HG02981 (cell line): ENCODE data around the gene ERF.

Experiments
- ATAC-seq: cut with Tn5 transposase; IDR thresholded peaks from one replicate; pipeline ENCODE4 v1.9.1; 2021; ENCODE audit warnings: mild to moderate bottlenecking, moderate library complexity; ENCODE audit not compliant: unreplicated experiment

The ERF gene

DNA sequence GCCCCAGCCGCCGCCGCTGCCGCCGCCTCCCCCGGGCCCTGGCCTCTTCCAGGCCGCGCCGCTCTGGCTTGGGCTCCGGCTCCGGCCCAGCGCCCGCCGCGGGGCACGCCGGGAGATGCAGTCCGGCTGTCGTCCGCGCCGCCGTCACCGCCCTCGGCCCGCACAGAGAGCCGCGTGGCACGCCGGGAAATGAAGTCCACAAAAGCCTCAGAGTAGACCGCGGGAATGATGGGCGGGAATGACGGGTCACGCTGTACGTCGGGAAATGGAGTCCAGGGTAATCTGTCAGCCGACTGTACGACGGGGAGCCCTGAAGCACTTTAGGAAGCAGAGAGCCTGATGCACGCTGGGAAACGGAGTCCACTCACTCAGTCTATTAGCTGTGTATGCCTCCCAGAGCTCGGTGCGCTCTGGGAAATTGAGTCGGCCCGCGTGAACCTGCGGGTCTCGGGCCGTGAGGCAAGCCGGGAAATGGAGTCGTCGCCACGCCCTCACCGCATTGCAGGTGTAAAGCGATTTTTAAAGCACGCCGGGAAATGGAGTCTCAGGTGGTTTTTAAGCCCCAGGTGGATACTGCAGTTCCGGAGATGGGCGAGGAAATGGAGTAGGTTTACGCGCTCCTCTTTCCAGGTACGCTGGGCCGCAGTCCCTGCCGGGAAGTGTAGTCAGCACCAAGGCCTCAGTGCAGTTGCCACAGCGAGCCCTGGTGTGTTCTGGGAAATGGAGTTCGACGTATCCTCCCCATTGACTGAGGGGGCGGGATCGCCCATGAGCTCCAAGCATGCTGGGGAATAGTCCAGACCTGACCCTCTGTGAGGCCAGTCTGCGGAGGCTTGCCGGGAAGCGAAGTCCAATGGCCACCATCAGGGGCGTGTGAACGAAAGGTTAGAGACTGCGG, 12.2 kb downstream of the ERF start, which contains the start of gene GSK3A:
GSK3A (minus strand) TSS at position 91 of the 898 bp plus-strand sequence. CDS start 137 bp downstream, outside the sequence.
- peak; percentile 63 for ATAC-seq

DNA sequence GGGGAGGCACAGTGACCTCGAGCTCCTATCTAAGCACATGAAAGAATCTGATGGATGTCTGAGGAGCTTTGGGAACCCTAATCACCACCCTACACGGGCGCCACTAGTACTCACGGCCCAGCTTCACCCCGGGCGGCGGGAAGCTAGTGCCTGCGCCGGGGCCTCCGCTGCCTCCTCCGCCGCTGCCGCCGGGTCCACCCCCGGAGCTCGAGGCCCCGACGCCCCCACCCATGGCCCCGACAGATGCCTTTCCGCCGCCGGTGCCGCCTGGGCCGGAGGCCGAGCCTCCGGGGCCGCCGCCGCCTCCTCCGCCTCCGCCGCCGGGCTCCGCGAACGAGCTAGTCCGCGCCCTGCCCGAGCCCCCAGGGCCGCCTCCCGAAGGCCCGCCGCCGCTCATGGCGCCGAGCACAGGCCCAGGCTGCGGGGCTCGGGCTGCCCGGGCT, 12.8 kb downstream of the ERF start:
- ATAC-seq = no peak

- no peak for ATAC-seq
These were observed 13.6 kb downstream of the ERF start for GRCh38 chr19:42241279-42241678.

DNA sequence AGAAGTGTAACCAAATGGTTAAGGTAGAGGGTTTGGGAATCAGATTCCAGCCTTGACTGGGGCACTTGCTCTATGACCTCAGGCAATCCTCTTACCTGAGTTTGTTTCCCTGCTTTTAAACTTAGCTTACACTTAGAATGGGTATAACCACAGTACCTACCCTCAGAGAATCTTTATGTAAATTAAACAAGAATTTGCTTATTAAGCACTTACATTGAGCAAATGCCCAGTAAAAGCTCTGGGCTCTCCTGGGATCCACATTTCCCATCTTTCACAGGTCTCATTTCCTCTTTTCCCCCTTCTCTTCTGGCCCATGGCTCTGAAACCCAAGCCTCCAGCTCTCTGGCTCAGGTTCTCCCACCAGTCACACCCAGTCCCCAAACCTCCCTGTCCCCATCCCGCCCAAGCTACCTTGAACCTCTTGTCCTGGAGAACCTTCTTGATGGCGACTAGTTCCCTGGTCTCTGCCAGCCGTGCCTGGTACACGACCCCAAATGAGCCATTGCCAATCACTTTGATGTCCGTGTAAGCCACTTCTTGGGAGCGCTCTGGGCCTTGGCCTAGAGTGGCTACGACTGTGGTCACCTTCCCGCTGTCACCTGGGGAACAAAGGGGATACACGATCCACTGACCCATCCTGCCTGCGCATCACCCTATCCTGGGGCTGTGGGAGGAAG, 15.2 kb downstream of the ERF start:
- no peak for ATAC-seq

- ATAC-seq = no peak
These were observed 19.7 kb downstream of the ERF start for GRCh38 chr19:42235181-42235580.

DNA sequence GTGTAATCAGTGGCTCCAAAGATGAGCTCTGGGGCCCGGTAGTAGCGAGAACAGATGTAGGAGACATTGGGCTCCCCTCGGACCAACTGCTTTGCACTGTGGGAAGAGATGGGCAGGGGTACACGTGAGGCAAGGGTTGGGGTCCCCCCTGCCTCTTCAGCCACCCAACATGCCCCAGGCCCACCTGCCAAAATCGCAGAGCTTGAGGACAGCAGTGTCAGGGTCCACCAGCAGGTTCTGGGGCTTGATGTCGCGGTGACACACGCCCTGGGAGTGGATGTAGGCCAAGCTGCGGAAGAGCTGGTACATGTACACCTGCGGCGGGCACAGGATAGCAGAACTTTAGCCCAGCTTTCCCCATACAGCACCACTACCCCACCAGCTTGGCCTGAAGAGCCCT, 20.6 kb downstream of the ERF start:
- ATAC-seq = no peak

GRCh38 chr19:42233678-42234292, 21.1 kb downstream of the ERF start:
- no peak for ATAC-seq

- no peak for ATAC-seq
These were observed 21.8 kb downstream of the ERF start for GRCh38 chr19:42233106-42233505.

GRCh38 chr19:42232435-42232834, 22.5 kb downstream of the ERF start:
- ATAC-seq = no peak

GRCh38 chr19:42230571-42230970, 24.4 kb downstream of the ERF start:
- ATAC-seq = no peak

DNA sequence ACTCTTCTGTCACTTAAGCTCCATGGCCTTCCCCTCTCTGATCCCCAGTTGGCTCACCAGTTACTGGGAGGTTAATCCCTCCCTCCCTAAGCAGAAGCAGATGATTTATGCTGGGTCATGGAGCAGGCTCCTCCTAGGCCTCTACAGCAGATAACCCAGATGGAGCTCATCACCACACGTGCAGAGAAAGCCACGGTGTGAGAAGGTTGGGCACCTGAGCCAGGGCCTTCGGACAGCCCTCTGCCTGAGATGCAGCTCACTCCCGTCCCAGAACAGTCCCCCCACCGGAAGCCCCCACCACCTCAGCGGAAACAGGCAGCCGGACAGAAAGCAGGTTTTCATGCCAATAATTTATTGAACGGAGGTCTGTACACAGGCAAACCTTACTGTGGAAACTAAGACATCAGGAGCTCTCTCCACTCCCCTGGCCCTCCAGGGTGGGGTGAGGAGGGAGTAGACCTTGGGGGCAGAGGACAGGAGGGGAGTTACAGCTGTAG, 25.0 kb downstream of the ERF start:
- ATAC-seq = no peak

DNA sequence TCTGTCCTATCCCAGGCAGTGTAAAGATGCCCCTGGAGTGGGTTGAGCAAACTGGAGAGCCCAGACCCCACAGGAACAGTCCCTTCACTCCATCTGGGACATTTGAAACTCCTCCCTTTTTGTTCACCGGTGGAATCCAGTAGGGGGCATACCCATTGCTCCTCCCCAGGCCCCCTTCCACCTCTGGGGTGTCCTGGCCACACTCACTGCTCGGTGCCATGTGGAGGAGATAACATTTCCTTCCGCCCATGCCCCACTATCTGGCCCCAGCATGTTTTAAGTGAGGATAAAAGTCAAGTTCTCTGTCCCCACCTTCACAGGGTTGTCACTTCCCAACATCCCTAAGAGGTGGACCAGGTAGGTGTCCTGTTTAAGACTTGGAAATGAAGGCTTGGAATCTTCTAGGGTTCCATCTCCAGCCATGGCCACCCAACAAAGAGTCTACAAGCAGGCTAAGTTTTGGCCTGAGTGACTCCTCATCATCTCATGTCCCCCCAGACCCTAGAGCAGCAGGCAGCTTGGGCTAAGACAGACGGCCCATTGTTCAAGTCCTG, 25.6 kb downstream of the ERF start:
- no peak for ATAC-seq

DNA sequence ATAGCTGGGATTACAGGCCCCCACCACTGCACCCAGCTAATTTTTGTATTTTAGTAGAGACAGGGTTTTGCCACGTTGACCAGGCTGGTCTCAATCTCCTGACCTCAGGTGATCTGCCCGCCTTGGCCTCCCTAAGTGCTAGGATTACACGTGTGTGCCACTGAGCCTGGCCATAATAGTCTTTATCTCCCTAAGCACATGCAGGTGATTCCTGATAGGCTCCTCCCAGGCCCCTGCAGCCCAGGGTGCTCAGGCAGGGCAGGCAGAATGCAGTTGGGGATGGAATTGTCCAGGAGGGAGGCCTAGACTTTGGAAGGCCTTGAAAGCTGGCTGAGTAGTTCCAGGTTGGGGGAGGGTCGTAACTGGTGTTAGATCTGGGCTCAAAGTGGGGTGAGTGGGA, 26.3 kb downstream of the ERF start:
- no peak for ATAC-seq

DNA sequence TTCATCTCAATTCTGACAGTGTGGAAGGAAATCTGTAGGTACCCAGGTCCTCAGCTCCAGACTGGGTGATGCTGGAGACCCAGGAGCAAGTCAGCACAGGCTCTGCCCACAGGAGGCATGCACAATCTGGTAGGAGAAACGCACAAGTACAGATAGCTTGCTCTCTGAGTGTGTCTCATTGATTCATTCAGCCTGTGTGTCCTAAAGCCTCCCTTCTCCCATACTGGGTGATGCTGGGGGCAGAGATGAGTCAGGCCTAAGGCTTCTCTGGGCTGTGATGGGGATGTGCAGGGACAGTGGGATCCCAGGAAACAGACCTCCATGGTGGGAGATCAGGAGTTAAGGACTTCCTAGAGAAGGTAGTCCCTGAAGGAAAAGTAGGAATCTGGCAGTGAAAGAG, 28.0 kb downstream of the ERF start:
- ATAC-seq = no peak

DNA sequence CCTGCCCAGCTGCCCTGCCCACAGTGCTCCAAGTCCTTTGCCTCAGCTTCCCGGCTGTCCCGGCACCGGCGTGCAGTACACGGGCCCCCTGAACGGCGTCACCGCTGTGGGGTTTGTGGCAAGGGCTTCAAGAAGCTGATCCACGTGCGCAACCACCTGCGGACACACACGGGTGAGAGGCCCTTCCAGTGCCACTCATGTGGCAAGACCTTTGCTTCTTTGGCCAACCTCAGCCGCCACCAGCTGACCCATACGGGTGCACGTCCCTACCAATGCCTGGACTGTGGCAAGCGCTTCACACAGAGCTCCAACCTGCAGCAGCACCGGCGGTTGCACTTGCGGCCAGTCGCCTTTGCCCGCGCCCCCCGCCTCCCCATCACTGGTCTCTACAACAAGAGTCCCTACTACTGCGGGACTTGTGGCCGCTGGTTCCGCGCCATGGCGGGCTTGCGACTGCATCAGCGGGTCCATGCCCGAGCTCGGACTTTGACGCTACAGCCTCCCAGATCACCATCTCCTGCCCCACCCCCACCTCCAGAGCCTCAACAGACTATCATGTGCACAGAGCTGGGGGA, 29.1 kb downstream of the ERF start:
- ATAC-seq = no peak

DNA sequence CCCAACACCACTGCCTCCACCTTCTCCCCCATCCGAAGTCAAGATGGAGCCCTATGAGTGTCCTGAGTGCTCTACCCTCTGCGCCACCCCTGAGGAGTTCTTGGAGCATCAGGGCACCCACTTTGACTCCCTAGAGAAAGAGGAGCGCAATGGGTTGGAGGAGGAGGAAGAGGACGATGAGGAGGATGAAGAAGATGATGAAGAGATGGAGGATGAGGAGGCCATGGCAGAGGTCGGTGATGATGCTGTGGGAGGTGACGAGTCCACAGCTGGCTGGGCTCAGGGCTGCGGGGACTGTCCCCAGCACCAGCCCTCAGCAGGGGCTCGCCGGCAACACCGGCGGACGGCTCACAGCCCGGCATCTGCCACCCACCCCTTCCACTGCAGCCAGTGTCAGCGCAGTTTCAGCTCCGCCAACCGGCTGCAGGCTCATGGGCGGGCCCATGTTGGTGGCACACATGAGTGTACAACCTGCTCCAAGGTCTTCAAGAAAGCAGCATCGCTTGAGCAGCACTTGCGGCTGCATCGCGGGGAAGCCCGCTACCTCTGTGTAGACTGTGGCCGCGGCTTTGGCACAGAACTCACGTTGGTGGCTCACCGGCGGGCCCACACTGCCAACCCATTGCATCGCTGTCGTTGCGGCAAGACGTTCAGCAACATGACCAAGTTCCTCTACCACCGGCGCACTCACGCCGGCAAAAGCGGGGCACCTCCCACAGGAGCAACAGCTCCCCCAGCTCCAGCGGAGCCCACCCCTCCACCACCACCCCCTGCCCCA, 29.8 kb downstream of the ERF start:
- ATAC-seq = no peak

DNA sequence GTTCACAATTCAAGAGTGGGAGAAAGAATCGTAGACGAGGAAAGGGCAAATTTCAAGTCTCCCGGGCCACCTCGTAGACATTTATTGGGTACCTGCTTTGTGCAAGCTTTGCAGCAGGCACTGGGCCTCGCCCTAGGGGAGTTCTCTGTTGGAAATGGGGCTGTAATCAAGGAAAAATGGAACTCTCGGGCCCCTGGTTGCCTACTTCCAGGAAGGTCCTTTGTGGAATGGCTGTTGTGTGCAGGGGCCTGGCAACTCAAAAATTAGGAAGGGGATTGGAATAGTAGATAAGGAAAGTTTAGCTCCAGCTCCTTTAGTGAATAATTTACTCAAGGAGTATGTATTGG, 34.2 kb downstream of the ERF start:
- ATAC-seq = no peak

DNA sequence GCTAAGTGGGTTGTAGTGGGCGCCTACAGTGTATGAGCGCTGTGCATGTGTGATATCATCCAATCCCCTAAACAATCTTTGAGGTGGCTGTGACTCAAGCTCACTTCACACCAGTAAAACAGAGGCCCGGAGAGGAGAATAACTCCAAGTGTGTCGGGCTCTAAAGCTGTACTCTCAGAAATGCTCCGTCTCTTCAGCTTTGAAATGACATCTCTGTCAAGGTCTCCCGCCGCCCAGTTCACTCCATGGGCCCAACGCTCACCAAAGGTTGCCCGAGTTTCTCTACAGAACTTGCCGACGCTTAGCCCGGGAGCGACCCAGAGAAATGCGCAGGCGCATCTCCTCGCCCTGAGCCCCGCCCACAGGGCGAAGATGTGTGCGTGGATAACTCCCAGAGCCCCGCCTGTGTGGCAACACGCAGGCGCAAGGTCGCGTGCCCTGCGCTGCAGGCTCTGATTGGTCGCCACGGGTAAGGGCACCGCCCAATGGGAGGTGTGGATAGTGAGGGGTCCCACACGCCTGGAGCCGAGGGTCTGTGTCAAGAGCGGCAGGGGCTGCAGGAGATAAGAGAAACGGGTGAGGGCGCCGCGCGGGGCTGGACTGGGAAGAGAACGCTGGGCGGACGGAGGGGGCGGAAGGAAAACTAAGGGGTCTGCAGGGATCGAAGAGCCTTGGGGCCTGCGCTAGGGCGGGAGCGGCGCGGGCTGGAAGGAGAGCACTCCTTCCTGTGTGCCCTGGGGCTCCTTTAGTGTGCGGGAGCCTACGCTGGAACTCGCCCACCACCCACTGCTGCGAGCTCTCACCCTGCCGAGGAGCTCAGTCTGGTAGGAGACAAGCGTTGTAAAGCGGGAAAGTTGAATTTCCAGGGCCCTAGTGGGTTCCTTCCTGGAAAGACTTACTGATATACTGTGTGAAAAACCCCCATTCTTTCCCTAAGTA, 34.8 kb downstream of the ERF start, which contains the start of gene ZNF526:
ZNF526 (plus strand) TSS at position 501 of the 939 bp plus-strand sequence. CDS start 4,092 bp downstream, outside the sequence.
- peak; percentile 68 for ATAC-seq
